Heart left ventricle (tissue), 16 donors: ENCODE measurements around the gene SIGMAR1. TPM values are rescaled to one million over a fixed set of nuclear protein-coding genes. Genes with fewer than 3 reads are reported as not detected.

Source experiments
- ATAC-seq, 4 donors: fragments of 200-7000 bp; cut with Tn5 transposase; one replicate each; pipeline ENCODE4 v1.9.1; 2020 to 2022; ENCODE audit warnings: moderate library complexity in 4 of 4, mild to moderate bottlenecking in 3 of 4, moderate number of reproducible peaks in 1 of 4
- DNase-seq, 5 donors: peaks; one replicate each; pipeline ENCODE4 v3.0.0-alpha.2; 2020
- H3K27ac ChIP-seq, 12 donors: fragments of 200-600 bp; sonication (generic) in 4 of 12; one replicate each; pipeline versions ENCODE4 v1.5.0 to v1.8.0; 2016 to 2022; ENCODE audit warnings: mild to moderate bottlenecking in 2 of 12
- H3K27me3 ChIP-seq, 9 donors: fragments of 200-600 bp; sonication (generic) in 2 of 9; one replicate each; pipeline versions ENCODE4 v1.5.1 to v1.8.0; 2016 to 2022; ENCODE audit warnings: mild to moderate bottlenecking in 3 of 9
- H3K36me3 ChIP-seq, 9 donors: fragments of 200-600 bp; sonication (generic) in 2 of 9; one replicate each; pipeline versions ENCODE4 v1.5.0 to v1.8.0; 2018 to 2022; ENCODE audit warnings: mild to moderate bottlenecking in 2 of 9
- H3K4me1 ChIP-seq, 12 donors: fragments of 200-600 bp; sonication (generic) in 4 of 12; one replicate each; pipeline versions ENCODE4 v1.5.0 to v1.8.0; 2016 to 2022; ENCODE audit warnings: mild to moderate bottlenecking in 3 of 12
- H3K4me3 ChIP-seq, 12 donors: fragments of 200-600 bp; sonication (generic) in 4 of 12; one replicate each; pipeline versions ENCODE4 v1.5.0 to v1.8.0; 2017 to 2022; ENCODE audit warnings: mild to moderate bottlenecking in 9 of 12, moderate library complexity in 4 of 12
- H3K9me3 ChIP-seq, 12 donors: fragments of 200-600 bp; sonication (generic) in 4 of 12; one replicate each; pipeline versions ENCODE4 v1.5.0 to v1.8.0; 2016 to 2022; ENCODE audit warnings: mild to moderate bottlenecking in 1 of 12
- POLR2A ChIP-seq, 2 donors: fragments of 450-650 bp; IDR thresholded peaks; one replicate each; pipeline ENCODE4 v1.6.1; 2017; ENCODE audit warnings: antibody characterized with exemption in 2 of 2, mild to moderate bottlenecking in 2 of 2, moderate library complexity in 2 of 2
- WGBS, 4 donors: extraction: QIAGEN DNeasy Blood & Tissue Kit in 2 of 4; methylation state at CpG; one replicate each; pipeline versions ENCODE4 v1.1.5 to v1.1.7; 2013 to 2018; 5-methylcytosine and 5-hydroxymethylcytosine counted together
- intact Hi-C, 10 donors: fragments of 100-400 bp; cut with DNase I; formaldehyde crosslinking; loops; one replicate each; pipeline versions ENCODE4 v1.11.1 to v1.14.2; 2022
- polyA plus RNA-seq, 2 donors: library from polyadenylated mRNA; stranded (reverse); fragments of 200-250 nt; gene quantifications; one replicate each; pipeline ENCODE4 v1.2.3, GENCODE V29; 2013
- total RNA-seq, 9 donors: library from RNA; depleted of rRNA in 2 of 9; stranded (reverse); fragments of >200 nt in 2 of 9; fragmentation: NEBNext Ultra II Directional in 3 of 9; extraction: Animal tissue kit (Norgen Biotek cat#: 25700) in 3 of 9; gene quantifications; one replicate each; pipeline versions ENCODE4 v1.1.0 to v1.2.4, GENCODE V29; 2016 to 2023
- TF ChIP-seq, protein P1 (sequence below), 12 donors: fragments of 200-600 bp; sonication (generic) in 4 of 12; IDR thresholded peaks; one replicate each; pipeline versions ENCODE4 v1.5.0 to v1.8.0; 2018 to 2022; ENCODE audit warnings: antibody characterized with exemption in 12 of 12, mild to moderate bottlenecking in 5 of 12
- donor health status: ischemic (EF 13 %, LVEDD 7.1; RV severe dilation, severe dysfunction).
- donor health status: healthy with polysubstance abuse.
- donor health status: DM: no; HTN: yes; CAD: no.
- donor health status: DM: no; HTN: no; CAD: no.
- donor health status: ischemic (EF 25% LVEDD 6.9; RV normal size, moderate dysfunction).
- donor health status: ischemic (EF 25% LVEDD 5.7; RV mildly dilated, moderate dysfunction).
- donor health status: healthy.
- donor health status: DM: yes; HTN: yes; CAD: no.
- donor health status: ischemic (EF 35%, LVEDD 5.7; RV mildly dilated, moderate dysfunction).
- donor health status: nonischemic (EF 11% LVEDD 7.7; RV severe dilation, severe dysfunction).
- donor health status: DM: yes; HTN: yes; CAD: no.
- donor health status: PGD.
- donor health status: ischemic (EF 29% LVEDD 5.4; RV normal size, mild dysfunction).
- donor health status: nonischemic (EF 23%, LVEDD 6.1; RV moderate dilation, normal function).

SIGMAR1 gene
- total and polyA plus RNA-seq, 11 donors, result 17.0 to 55.3 (median 24.9) TPM

DNA sequence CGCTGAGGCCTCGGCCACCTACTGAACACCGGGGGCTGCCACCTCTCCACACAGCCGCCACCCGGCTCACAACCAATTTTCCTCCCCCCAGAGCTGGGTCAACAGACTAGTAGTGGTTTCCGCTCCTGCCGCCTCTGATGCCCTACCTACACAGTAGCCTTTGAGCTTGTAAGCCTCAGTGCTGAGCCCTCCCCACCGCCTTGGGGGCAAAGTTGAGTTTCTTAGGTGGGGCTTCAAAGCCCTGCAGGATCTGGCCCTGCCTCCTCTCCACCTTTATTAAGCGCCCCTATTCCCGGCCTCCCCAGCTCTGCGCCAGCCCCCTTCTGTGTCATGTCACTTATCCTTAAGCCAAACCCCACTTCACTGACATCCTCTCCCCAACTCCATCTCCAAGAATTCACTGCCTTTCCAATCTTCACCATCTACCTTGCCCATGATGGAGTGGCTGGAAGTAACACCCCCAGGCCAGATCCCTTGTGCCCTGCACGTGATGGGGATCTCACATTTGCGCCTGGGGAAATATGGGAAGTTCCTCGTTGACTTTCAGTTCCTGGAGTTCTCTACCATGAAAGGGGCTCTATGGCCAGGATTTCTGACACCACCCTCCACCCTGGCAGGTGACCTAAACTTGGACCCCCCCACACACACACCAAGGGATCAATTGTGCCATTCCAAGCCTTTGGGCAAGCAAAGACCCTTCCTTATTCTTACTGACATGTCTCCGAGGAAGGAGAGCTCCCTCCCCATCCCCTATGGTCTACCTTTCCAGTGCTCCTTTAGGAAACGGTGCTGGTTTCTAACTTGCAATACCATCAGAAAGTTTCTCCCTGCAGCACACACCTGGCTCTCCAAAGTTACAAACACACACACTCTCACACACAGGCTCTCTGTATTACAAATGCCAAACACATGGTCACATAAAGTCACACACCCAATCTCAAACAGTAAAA, 45.4 kb downstream of the SIGMAR1 start:
- Histone ChIP-seq H3K4me3 (peak overlapping the region in 2 of 12 donors; percentile 38 to 52), H3K4me1 (peaks cover 0 to 52% (median 30%) of the 10 kb centered on the region in 12 donors), H3K9me3 (no peaks in the 10 kb centered on the region), H3K27ac (no peak overlapping the region), H3K36me3 (no peaks in the 10 kb centered on the region), H3K27me3 (peaks cover 4 to 69% (median 13%) of the 10 kb centered on the region in 9 donors)
- 30 to 41% (median 35%) methylated on average over 14 to 16 of the region's 16 CpGs for WGBS, 4 donors
- TF ChIP-seq, protein P1, sequence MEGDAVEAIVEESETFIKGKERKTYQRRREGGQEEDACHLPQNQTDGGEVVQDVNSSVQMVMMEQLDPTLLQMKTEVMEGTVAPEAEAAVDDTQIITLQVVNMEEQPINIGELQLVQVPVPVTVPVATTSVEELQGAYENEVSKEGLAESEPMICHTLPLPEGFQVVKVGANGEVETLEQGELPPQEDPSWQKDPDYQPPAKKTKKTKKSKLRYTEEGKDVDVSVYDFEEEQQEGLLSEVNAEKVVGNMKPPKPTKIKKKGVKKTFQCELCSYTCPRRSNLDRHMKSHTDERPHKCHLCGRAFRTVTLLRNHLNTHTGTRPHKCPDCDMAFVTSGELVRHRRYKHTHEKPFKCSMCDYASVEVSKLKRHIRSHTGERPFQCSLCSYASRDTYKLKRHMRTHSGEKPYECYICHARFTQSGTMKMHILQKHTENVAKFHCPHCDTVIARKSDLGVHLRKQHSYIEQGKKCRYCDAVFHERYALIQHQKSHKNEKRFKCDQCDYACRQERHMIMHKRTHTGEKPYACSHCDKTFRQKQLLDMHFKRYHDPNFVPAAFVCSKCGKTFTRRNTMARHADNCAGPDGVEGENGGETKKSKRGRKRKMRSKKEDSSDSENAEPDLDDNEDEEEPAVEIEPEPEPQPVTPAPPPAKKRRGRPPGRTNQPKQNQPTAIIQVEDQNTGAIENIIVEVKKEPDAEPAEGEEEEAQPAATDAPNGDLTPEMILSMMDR (IDR thresholded peaks at IDR 0.05), result no peak
- no peak for TF ChIP-seq POLR2A (IDR thresholded peaks at IDR 0.05)
- intact Hi-C loops, result loop anchor here (1.0 to 10.0 kb wide), 13 partner anchors 43 to 260 kb away; no protein-coding TSS in a partner anchor
- DNase-seq (no peak), ATAC-seq (no peak)

DNA sequence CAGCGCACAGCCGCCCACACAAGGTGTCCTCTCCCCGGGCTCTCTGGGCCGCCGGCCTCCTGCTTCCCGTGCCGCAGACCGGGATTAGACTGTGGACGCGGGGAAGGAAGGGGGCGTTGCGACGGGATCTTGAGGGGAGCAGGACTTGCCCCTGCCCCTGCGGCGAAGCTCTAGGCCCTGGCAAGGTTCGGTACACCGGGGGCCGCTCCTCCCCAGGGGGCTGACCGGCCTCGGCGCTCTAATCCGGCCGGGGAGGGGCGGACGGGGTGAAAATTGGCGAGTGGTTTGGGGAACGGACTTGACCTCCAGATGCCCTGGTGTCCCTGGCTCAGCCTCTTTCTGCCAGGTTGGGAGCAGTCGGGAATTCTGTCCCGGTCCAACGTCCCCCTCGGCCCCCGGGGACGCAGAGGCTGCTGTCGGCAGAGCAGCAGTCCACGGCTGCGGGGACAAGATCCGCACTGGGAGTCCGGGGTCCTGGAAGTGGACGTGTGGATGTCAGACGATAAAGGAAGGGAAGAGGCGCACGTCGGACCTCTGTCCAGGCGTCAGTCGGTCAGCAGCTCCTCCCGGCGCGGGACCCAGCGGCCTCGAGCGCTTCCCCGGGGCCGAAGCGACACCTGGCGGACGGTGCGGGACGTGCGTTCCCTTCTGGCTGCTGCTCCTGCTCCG, 46.2 kb downstream of the SIGMAR1 start:
- peak overlapping the region in 4 of 12 donors; percentile 4 to 50 (median 24) for H3K27ac ChIP-seq
- TF ChIP-seq, protein P1 (IDR thresholded peaks at IDR 0.05), result peak; percentile 82 to 98 (median 94)
- no peak for TF ChIP-seq POLR2A (IDR thresholded peaks at IDR 0.05)
- WGBS, 4 donors, result 3 to 12% (median 6%) methylated on average over 26 to 60 of the region's 60 CpGs
- intact Hi-C loops, result loop anchor here (1.0 to 10.0 kb wide), 13 partner anchors 43 to 259 kb away; no protein-coding TSS in a partner anchor
- peaks cover 4 to 77% (median 13%) of the 10 kb centered on the region in 9 donors for H3K27me3 ChIP-seq
- H3K4me1 ChIP-seq, result peaks cover 0 to 52% (median 30%) of the 10 kb centered on the region in 12 donors
- no peaks in the 10 kb centered on the region for H3K9me3 ChIP-seq
- ATAC-seq, result peak; percentile 68 to 91 (median 85)
- peak; percentile 85 to 92 (median 86) for DNase-seq
- H3K4me3 ChIP-seq, result peak overlapping the region in 10 of 12 donors; percentile 13 to 63 (median 52)
- no peaks in the 10 kb centered on the region for H3K36me3 ChIP-seq

DNA sequence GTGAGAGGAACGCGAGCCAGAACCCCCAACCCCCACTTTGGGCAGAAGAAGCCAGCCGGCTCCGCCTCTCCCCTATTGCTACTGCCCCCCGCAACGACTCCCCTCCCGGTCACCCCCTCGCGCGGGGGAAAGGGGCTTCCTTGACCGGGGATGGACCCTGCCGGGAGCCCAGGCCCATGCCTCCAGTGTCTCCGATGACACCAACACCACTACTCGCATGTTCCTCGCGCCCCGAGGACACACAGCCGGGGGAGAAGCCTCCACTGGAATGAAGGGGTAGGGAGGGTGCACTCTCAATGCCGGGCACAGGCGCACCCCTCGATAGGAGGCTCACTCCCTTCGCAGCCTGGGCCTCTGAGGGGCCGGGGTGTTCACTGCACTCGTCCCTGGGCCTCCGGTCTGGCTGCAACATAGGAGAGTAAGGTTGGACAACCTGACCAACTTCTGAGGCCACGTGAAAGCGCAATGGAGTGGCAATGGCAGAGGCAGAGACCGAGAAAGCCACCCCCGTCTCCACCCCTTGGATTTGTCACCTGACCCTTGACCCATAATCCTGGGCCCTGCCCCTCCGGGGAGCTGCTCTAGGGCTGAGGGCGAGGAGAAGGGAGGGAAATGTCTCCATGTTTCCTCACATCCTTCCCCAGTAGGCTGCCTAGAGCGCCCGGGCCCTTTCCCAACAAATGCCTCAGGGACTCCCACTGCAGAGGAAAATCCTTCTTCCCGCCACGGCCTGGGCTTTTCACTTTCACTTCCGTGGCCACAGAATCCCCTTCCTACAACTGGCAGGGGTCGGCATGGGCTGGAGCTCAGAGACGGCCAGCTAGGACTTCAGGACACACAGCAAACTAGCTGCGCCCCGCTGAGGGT, 47.0 kb downstream of the SIGMAR1 start:
- ATAC-seq (peak in 2 of 4 donors; percentile 11 to 14), DNase-seq (peak in 1 of 5 donors; percentile 33)
- intact Hi-C loops, result loop anchor here (1.0 to 10.0 kb wide), 13 partner anchors 42 to 258 kb away; no protein-coding TSS in a partner anchor
- Histone ChIP-seq H3K4me1 (peaks cover 0 to 52% (median 30%) of the 10 kb centered on the region in 12 donors), H3K4me3 (peak overlapping the region in 11 of 12 donors; percentile 27 to 63 (median 53)), H3K36me3 (no peaks in the 10 kb centered on the region), H3K27ac (peak overlapping the region in 4 of 12 donors; percentile 4 to 50 (median 24)), H3K9me3 (no peaks in the 10 kb centered on the region), H3K27me3 (peaks cover 4 to 84% (median 13%) of the 10 kb centered on the region in 9 donors)
- WGBS, 4 donors, result 27 to 37% (median 28%) methylated on average over 22 to 40 of the region's 40 CpGs
- TF ChIP-seq, protein P1 (IDR thresholded peaks at IDR 0.05), result no peak
- no peak for TF ChIP-seq POLR2A (IDR thresholded peaks at IDR 0.05)
